OCI-LY7 (cell line): ENCODE data around the gene ZNF268. TPM values are rescaled to one million over a fixed set of nuclear protein-coding genes. Genes with fewer than 3 reads are reported as not detected.

ENCODE experiments used
- BruUV-seq: library from RNA; stranded (reverse); fragments of 400-500 nt; replicated peaks from 2 replicates; lab custom pipeline; 2021; lab: Mats Ljungman, UMichigan
- CTCF ChIA-PET: fragments of 300-600 bp; sonication (Branson Sonifier 250); formaldehyde crosslinking; loops from one replicate; lab custom pipeline; 2022; ENCODE audit warnings: antibody characterized with exemption; ENCODE audit not compliant: unreplicated experiment; lab: Charles Lee
- POLR2A ChIA-PET: fragments of 300-600 bp; sonication (Branson Sonifier 250); formaldehyde crosslinking; loops from one replicate; lab custom pipeline; 2022; ENCODE audit warnings: antibody characterized with exemption; lab: Charles Lee
- DNase-seq: peaks from one replicate; pipeline ENCODE4 v3.0.0-alpha.2; 2015; ENCODE audit warnings: low spot score
- H2AFZ ChIP-seq: fragments of 200-600 bp; sonication (generic), shearing (Covaris generic); 2 replicates; pipeline ENCODE4 v1.6.1; 2014; ENCODE audit warnings: mild to moderate bottlenecking, antibody characterized with exemption, low read length, moderate library complexity
- H3K27ac ChIP-seq: fragments of 200-600 bp; sonication (generic); 2 replicates; pipeline ENCODE4 v1.5.1; 2014; ENCODE audit warnings: mixed run types, low read depth, mild to moderate bottlenecking, moderate library complexity, low read length, inconsistent platforms; ENCODE audit not compliant: poor library complexity, severe bottlenecking
- H3K36me3 ChIP-seq: fragments of 200-600 bp; sonication (generic); 2 replicates; pipeline ENCODE4 v1.6.1; 2014; ENCODE audit warnings: mild to moderate bottlenecking, antibody characterized with exemption, low read length, moderate library complexity, mixed read lengths; ENCODE audit not compliant: insufficient read depth
- H3K4me1 ChIP-seq: fragments of 200-600 bp; sonication (generic); 2 replicates; pipeline ENCODE4 v1.5.1; 2014; ENCODE audit warnings: mild to moderate bottlenecking, low read length; ENCODE audit not compliant: insufficient read depth, poor library complexity, severe bottlenecking
- H3K4me2 ChIP-seq: fragments of 200-600 bp; sonication (generic); 2 replicates; pipeline ENCODE4 v1.6.1; 2014; ENCODE audit warnings: mild to moderate bottlenecking, low read length
- H3K4me3 ChIP-seq: fragments of 200-600 bp; sonication (generic); 2 replicates; pipeline ENCODE4 v1.5.1; 2014; ENCODE audit warnings: mild to moderate bottlenecking, low read depth, low read length; ENCODE audit not compliant: poor library complexity, severe bottlenecking
- H3K79me2 ChIP-seq: fragments of 200-600 bp; sonication (generic); 2 replicates; pipeline ENCODE4 v1.6.1; 2016; ENCODE audit warnings: low read depth, mild to moderate bottlenecking, low read length, moderate library complexity, mixed read lengths; ENCODE audit not compliant: insufficient read depth
- H3K9me2 ChIP-seq: fragments of 200-600 bp; sonication (generic); 2 replicates; pipeline ENCODE4 v1.6.1; 2016; ENCODE audit warnings: mild to moderate bottlenecking, low read length, mixed read lengths; ENCODE audit not compliant: insufficient read depth
- H3K9me3 ChIP-seq: fragments of 200-600 bp; sonication (generic); 2 replicates; pipeline ENCODE4 v1.6.1; 2014; ENCODE audit warnings: mild to moderate bottlenecking, mixed run types, low read length, mixed read lengths
- H4K20me1 ChIP-seq: fragments of 200-600 bp; sonication (generic); 2 replicates; pipeline ENCODE4 v1.6.1; 2014; ENCODE audit warnings: mild to moderate bottlenecking, antibody characterized with exemption, low read length, moderate library complexity, mixed read lengths; ENCODE audit not compliant: insufficient read depth
- CTCF ChIP-seq: fragments of 200-600 bp; sonication (generic); conservative IDR thresholded peaks from 2 replicates; pipeline ENCODE4 v1.5.1; 2014; ENCODE audit warnings: mild to moderate bottlenecking, antibody characterized with exemption, low read length, moderate library complexity, mixed read lengths
- EZH2phosphoT487 ChIP-seq: fragments of 200-600 bp; sonication (generic); IDR thresholded peaks from 2 replicates; pipeline ENCODE4 v1.6.1; 2018; ENCODE audit warnings: low read depth, borderline replicate concordance, mild to moderate bottlenecking, mixed run types, antibody characterized with exemption, low read length, moderate library complexity, mixed read lengths
- intact Hi-C: fragments of 100-400 bp; cut with micrococcal nuclease; formaldehyde crosslinking; loops from one replicate; pipeline ENCODE4 v1.10.0; 2022; ENCODE audit not compliant: unreplicated experiment
- total RNA-seq, 2 experiments: library from RNA; depleted of rRNA in 1 of 2; stranded (reverse); fragments of >200 nt in 1 of 2; shearing (Covaris generic) in 1 of 2; gene quantifications; 2 replicates each; pipeline ENCODE4 v1.2.3, GENCODE V29; 2014 to 2022

ZNF268 gene
- total RNA-seq, 2 experiments from 2014 or later = 17.9 to 19.1 TPM

- H3K4me2 ChIP-seq = no peak overlapping the region
- POLR2A ChIA-PET = no interaction called here
- intact Hi-C loops = no loop called here
- TF ChIP-seq CTCF = no peak
- no peak for TF ChIP-seq EZH2phosphoT487
- DNase-seq = no peak
- peaks cover 100% of the 10 kb centered on the region for H3K36me3 ChIP-seq
- CTCF ChIA-PET = no interaction called here
- no peak overlapping the region for H3K4me3 ChIP-seq
- BruUV-seq = TSS peak; percentile 23
- H3K4me1 ChIP-seq = no peaks in the 10 kb centered on the region
- no peaks in the 10 kb centered on the region for H3K79me2 ChIP-seq
- no peak overlapping the region for H2AFZ ChIP-seq
- H3K9me3 ChIP-seq = peaks cover 48% of the 10 kb centered on the region
- no peaks in the 10 kb centered on the region for H3K9me2 ChIP-seq
- no peak overlapping the region for H3K27ac ChIP-seq
- H4K20me1 ChIP-seq = no peaks in the 10 kb centered on the region
Measured at GRCh38 chr12:133190176-133190575, 8.9 kb downstream of the ZNF268 start.

GRCh38 chr12:133192847-133193246 lies 11.6 kb downstream of the ZNF268 start:
- no peak overlapping the region for H2AFZ ChIP-seq
- intact Hi-C loops = no loop called here
- TF ChIP-seq CTCF = no peak
- TF ChIP-seq EZH2phosphoT487 = no peak
- H3K79me2 ChIP-seq = no peaks in the 10 kb centered on the region
- no peak overlapping the region for H3K4me2 ChIP-seq
- H4K20me1 ChIP-seq = no peaks in the 10 kb centered on the region
- peaks cover 38% of the 10 kb centered on the region for H3K9me3 ChIP-seq
- H3K36me3 ChIP-seq = peaks cover 86% of the 10 kb centered on the region
- no peak for DNase-seq
- no peaks in the 10 kb centered on the region for H3K4me1 ChIP-seq
- POLR2A ChIA-PET = interaction anchor here (1.2 kb wide), 1 partner anchor 206 kb away, joined by 3 read pairs; the partner anchor contains the start of gene ZNF26
- no peak overlapping the region for H3K4me3 ChIP-seq
- CTCF ChIA-PET = no interaction called here
- no peaks in the 10 kb centered on the region for H3K9me2 ChIP-seq
- BruUV-seq = no TSS peak
- no peak overlapping the region for H3K27ac ChIP-seq

GRCh38 chr12:133201888-133202287 lies 20.6 kb downstream of the ZNF268 start:
- H3K36me3 ChIP-seq = peaks cover 46% of the 10 kb centered on the region
- H4K20me1 ChIP-seq = no peaks in the 10 kb centered on the region
- POLR2A ChIA-PET = no interaction called here
- H3K27ac ChIP-seq = no peak overlapping the region
- no peak for DNase-seq
- intact Hi-C loops = no loop called here
- no peaks in the 10 kb centered on the region for H3K9me2 ChIP-seq
- TF ChIP-seq EZH2phosphoT487 (no peak), CTCF (no peak)
- no peaks in the 10 kb centered on the region for H3K79me2 ChIP-seq
- no peaks in the 10 kb centered on the region for H3K4me1 ChIP-seq
- H3K4me2 ChIP-seq = no peak overlapping the region
- CTCF ChIA-PET = no interaction called here
- no TSS peak for BruUV-seq
- H3K4me3 ChIP-seq = no peak overlapping the region
- no peak overlapping the region for H2AFZ ChIP-seq
- peaks cover 63% of the 10 kb centered on the region for H3K9me3 ChIP-seq
